GM21381 (cell line): ENCODE measurements around the gene LRRK2.

Experiments
- ATAC-seq: cut with Tn5 transposase; IDR thresholded peaks from one replicate; pipeline ENCODE4 v1.9.1; 2021; ENCODE audit warnings: mild to moderate bottlenecking, moderate library complexity; ENCODE audit not compliant: unreplicated experiment

LRRK2 gene

GRCh38 chr12:40312196-40312595 is 87.4 kb downstream of the LRRK2 start:
- ATAC-seq, result no peak

DNA sequence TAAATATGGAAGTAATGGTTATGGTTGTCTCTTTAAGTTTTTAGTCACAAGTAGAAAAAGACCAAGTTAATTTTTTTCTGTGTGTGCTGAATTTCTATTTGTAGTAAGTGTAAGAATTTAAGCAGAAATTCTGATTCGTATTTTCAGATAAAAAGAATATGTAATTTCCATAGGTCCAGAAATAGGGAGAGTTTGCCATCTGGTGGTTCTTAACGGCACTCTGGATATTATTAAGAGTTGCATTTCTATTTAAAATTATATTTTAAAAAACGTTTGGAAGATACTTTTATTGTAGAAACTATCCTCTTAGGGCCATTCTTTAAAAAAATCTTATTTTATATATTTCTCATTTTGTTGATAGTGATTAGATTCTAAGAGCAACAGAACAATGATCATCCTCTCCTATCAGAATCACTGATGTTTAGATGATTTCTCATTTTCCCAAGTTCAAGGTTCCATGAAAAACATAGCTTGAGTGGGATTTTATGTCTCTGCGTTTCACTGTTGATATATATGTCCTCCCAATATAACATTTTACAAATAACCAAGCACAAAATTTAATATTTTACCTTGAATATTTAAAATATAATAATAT is 88.3 kb downstream of the LRRK2 start:
- no peak for ATAC-seq

- peak; percentile 78 for ATAC-seq
These were observed 89.1 kb downstream of the LRRK2 start for GRCh38 chr12:40313928-40314327.

- no peak for ATAC-seq
These were observed 90.1 kb downstream of the LRRK2 start for GRCh38 chr12:40314927-40315326.

GRCh38 chr12:40315375-40315774 is 90.6 kb downstream of the LRRK2 start:
- no peak for ATAC-seq

- no peak for ATAC-seq
These were observed 99.5 kb downstream of the LRRK2 start for GRCh38 chr12:40324261-40324660.

DNA sequence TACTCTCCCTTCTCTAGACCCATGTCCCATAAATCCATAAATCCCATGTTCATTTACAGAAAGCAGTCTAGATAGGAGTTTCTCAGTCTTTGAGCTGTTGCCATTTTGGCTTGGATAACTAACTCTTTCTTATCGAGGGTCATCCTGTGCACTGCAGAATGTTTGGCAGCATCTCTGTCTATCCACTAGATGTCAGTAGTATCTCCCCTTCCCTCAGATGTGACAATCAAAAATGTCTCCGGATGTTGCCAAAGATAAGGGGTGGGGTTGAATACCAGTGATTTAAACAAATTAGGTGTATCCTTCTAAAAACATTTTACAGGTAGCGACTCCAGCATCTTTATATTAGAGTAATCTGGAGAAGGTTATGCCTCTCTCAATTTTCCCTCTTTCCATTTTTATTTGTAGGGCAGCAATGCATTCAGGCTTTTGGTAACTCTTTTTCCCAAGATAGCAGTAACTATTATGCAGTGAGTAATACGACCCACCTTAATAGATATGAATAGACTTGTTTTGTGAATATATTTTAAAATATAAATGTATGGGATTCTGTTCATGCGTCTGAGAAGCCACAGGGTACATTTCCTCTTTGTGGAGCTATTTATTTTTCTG is 100.7 kb downstream of the LRRK2 start:
- ATAC-seq, result no peak

DNA sequence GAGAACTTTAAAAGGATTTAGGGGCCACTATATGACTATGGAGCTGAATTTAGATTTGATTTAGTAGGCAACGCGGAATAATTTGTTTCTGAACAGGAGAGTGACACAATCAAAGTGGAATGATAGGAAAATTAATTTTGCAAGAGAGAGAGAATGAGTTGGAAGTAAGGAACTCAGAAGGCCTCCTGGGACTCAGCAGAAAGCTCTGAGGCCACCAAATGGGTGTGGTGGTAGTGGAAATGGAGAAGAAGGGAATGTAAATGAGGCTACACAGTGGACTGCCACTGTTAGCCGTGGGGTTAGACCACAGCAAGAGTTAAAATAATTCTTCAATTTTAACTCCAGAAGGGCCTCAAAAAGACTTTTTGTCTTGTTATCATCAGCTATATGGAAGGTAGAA is 102.7 kb downstream of the LRRK2 start:
- no peak for ATAC-seq

DNA sequence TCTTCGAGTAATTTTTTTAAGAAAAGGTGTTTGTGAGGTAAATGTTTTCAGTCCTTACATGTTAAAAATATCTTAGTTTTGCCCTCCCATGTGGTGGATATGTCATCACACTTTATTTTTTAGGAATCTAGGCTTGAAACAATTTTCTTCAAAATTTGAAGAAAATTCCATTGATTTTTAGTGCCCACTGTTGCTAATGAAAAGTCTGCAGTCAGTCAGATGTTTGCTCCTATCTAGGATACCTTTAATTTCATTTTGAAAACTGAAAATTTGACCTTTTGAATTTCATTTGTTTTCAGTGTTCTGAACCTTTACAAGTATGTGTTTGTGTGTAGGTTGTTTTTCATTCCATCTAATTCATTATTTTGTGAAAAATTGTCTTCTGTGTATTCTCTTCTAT is 105.4 kb downstream of the LRRK2 start:
- no peak for ATAC-seq

- ATAC-seq, result no peak
These were observed 107.1 kb downstream of the LRRK2 start for GRCh38 chr12:40331886-40332285.

- ATAC-seq, result no peak
These were observed 111.2 kb downstream of the LRRK2 start for GRCh38 chr12:40335991-40336390.

DNA sequence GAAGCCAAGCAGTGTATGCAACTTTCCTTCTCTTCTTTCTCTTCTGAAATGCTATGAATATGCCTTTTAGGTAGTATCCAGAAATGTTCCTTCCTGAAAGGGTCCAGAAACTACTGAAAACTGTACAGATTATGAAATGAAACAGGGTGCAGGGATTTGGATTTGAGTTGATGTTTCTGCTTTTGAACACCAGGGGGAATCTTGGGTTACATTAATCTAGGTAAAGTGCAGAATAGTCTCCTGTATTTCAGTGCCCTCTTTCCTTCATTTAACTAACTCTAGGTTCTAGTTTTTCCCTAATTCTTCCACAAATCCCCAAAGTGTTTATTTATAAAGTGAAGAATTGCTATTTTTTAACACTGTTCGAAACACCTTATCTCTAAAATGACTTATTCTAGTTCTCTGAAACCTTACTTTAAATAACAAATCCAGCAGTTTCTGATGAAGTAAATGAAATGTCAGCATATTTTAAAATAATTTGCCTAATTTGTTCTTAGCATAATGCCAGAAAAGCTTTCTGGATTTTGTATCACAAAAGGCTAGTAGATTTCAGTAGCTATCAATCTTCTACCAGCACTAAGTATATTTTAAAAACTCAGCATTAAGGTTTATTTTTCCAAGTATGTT is 111.9 kb downstream of the LRRK2 start:
- no peak for ATAC-seq

DNA sequence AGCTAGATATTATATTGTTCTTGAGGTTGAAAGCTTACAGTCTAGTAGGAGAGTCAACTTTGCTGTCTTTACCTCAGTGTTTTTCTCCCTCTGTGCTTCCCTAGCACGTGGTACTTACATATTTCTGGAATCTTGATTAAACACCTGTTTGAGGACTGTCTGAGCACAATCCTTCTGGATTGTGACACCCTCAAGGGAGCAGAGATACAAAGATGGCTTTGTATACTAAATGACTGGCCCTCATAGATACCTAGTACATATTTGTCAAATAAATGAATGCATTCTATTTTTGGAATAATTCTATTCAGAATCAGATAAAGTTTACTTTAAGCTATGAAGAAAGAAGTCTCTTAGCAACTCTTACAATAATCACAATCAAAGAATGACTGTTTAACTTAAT is 113.3 kb downstream of the LRRK2 start:
- no peak for ATAC-seq

- no peak for ATAC-seq
These were observed 113.8 kb downstream of the LRRK2 start for GRCh38 chr12:40338621-40339020.

GRCh38 chr12:40342010-40342409 is 117.2 kb downstream of the LRRK2 start:
- peak; percentile 70 for ATAC-seq

DNA sequence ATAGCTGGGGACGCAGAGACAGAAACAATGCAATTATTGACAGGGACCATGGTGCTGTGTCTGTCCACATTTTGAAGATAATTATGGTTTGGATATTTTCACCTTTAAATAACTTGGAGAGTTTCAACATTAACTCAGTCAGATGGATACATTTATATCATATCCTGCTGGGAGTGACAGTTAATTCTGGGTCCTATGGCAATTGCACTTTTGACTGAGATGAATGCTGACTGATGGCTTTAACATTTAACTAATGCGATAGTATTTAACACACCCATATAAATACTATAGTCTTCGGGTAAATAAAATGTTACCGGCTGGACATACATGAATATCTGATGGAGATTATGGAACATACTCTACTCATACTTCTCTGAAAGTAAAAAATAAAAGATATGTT is 118.3 kb downstream of the LRRK2 start:
- no peak for ATAC-seq

DNA sequence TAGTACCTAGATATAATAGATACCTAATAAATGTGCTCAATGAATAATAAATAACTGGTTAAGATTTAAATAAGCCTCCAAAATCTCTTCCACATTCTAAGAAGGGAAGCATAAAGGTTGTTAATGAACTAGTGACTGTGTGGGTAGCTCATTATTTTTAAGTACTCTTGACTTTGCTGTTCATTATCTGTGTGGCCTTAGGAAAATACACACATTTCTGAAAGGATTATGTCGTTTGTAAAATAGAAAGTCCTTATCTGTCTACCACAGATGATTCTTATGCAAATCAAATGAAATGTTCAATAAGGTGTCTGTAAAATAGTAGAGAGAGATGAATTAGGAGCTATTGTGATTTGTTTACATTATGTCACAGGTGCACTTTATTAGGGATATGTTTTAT is 119.5 kb downstream of the LRRK2 start:
- no peak for ATAC-seq

- no peak for ATAC-seq
These were observed 127.2 kb downstream of the LRRK2 start for GRCh38 chr12:40351976-40352375.

- ATAC-seq, result no peak
These were observed 150.3 kb downstream of the LRRK2 start for GRCh38 chr12:40375076-40375475.

- ATAC-seq, result no peak
These were observed 151.9 kb downstream of the LRRK2 start for GRCh38 chr12:40376533-40377267.

DNA sequence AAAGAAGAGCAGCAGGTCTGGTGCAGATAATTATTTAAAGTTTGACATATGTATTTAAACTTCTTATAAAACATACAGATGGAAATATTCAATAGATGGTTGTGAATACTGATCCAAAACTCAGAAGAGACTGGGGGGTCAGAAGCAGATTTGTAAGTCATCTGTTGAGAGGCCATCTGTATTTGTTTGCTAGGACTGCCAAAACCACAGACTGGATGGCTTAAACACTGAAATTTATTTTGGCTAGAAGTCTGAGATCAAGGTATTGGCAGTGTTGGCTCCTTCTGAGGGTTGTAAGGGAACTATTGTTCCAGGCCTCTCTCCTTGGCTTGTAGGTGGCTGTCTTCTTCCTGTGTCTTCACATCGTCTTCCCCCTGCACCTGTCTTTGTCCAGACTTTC is 153.9 kb downstream of the LRRK2 start:
- no peak for ATAC-seq

- no peak for ATAC-seq
These were observed 157.4 kb downstream of the LRRK2 start for GRCh38 chr12:40382217-40382616.
